ENCODE measurements around the gene SDK2. TPM values are rescaled to one million over a fixed set of nuclear protein-coding genes. Genes with fewer than 3 reads are reported as not detected.

The SDK2 gene
- total and polyA plus RNA-seq, 7 experiments from 2014 or later = 0.64 to 14.1 (median 8.2) TPM

DNA sequence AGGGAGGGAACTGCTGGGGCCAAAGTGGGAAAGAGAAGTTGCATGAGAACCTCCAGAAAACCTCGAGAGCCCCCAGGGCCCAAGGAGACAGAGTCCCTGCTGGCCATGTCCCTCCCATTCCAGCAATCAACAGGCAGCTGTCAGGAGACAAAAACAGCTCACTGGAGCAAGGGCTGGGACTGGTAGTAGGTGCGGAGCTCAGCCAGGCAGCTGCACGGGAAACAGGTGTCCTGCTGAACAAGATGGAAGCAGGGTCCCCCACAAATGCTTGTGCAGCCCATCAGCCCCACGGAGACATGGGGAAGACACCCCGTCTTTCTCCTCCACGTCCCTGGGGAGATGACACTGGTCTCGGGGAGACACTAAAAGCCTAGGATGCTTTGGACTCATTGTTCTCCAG lies 34.5 kb downstream of the SDK2 start:
- no peaks in the 10 kb centered on the region for H3K36me3 ChIP-seq (ENCODE audit: control insufficient read depth in 2 of 3, insufficient read depth in 3 of 3, low read length in 3 of 3)
- no peaks in the 10 kb centered on the region for H3K9me3 ChIP-seq (ENCODE audit: control insufficient read depth in 2 of 3, low read length in 3 of 3)
- H3K4me3 Mint-ChIP-seq = no peak overlapping the region
- no peaks in the 10 kb centered on the region for H3K27me3 ChIP-seq (ENCODE audit: control insufficient read depth in 2 of 2, insufficient read depth in 2 of 2, low read length in 2 of 2)
- H3K27ac Mint-ChIP-seq = no peak overlapping the region
- H3K27me3 Mint-ChIP-seq = peaks cover 0 to 4% (median 0%) of the 10 kb centered on the region in 5 donors
- ATAC-seq = no peak
- no peak overlapping the region for H3K27ac ChIP-seq (ENCODE audit: low read depth, low read length)
- peaks cover 0 to 2% (median 0%) of the 10 kb centered on the region in 11 donors for H3K9me3 Mint-ChIP-seq
- peaks cover 0 to 8% (median 4%) of the 10 kb centered on the region in 5 donors for H3K36me3 Mint-ChIP-seq
- no peak for DNase-seq
- peaks cover 0 to 13% (median 4%) of the 10 kb centered on the region in 7 donors for H3K4me1 Mint-ChIP-seq
- no peaks in the 10 kb centered on the region for H3K4me1 ChIP-seq (ENCODE audit: control insufficient read depth in 2 of 2, insufficient read depth in 2 of 2, low read length in 2 of 2)
- POLR2A ChIA-PET = no interaction called here
- no peak overlapping the region for H3K4me3 ChIP-seq (ENCODE audit: low read length)
- CTCF ChIA-PET = no interaction called here
- intact Hi-C loops (cut with micrococcal nuclease) = no loop called here

DNA sequence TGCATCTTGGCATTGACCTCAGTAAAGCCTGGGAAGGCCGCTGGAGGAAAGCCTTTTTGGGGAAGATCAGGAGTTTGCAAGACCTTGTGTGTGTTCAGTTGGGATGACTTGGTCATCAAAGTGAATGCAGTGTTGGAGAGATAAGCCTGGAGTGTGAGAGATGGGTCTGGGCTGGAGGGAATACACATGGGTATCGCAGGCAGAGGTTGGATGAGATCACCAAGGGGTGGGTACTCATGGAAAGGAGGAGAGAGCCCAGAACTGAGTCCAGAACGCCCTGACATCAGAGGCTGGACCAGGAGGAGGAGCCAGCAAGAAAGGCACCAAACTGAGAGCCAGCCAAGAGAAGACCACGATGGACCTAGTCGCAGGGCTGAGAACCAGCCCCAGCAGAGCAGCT lies 35.2 kb downstream of the SDK2 start:
- Histone ChIP-seq H3K9me3 (ENCODE audit: control insufficient read depth in 2 of 3, low read length in 3 of 3) (no peaks in the 10 kb centered on the region), H3K4me1 (ENCODE audit: control insufficient read depth in 2 of 2, insufficient read depth in 2 of 2, low read length in 2 of 2) (no peaks in the 10 kb centered on the region), H3K27ac (ENCODE audit: low read depth, low read length) (no peak overlapping the region), H3K27me3 (ENCODE audit: control insufficient read depth in 2 of 2, insufficient read depth in 2 of 2, low read length in 2 of 2) (no peaks in the 10 kb centered on the region), H3K4me3 (ENCODE audit: low read length) (no peak overlapping the region), H3K36me3 (ENCODE audit: control insufficient read depth in 2 of 3, insufficient read depth in 3 of 3, low read length in 3 of 3) (no peaks in the 10 kb centered on the region)
- ATAC-seq (no peak), DNase-seq (no peak)
- peaks cover 0 to 19% (median 4%) of the 10 kb centered on the region in 7 donors for H3K4me1 Mint-ChIP-seq
- ChIA-PET CTCF (no interaction called here), POLR2A (no interaction called here)
- peaks cover 0 to 2% (median 0%) of the 10 kb centered on the region in 11 donors for H3K9me3 Mint-ChIP-seq
- H3K4me3 Mint-ChIP-seq = no peak overlapping the region
- peak overlapping the region in 5 of 9 donors; percentile 0 to 54 (median 18) for H3K27ac Mint-ChIP-seq
- H3K27me3 Mint-ChIP-seq = peaks cover 0 to 4% (median 0%) of the 10 kb centered on the region in 5 donors
- peaks cover 0 to 9% (median 4%) of the 10 kb centered on the region in 5 donors for H3K36me3 Mint-ChIP-seq
- intact Hi-C loops (cut with micrococcal nuclease) = no loop called here

DNA sequence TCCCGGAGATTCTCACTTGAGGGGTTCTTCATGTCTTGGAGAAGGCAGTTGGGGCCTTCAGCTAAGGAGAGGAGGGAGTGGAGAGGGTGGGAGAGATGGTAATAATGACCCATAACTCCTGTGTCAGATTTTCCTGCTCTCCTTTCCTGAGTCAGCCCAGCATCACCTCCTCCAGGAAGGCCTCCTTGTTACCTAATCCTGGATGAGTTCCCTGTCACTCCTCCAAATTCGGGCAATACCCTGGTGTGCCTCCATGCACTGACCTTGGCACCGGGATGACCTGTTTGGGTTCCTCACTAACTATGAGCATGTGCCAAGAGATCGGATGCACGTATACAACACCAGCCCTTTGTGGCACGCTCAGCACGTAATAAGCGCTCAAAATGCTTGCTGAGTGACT lies 38.8 kb downstream of the SDK2 start:
- intact Hi-C loops (cut with micrococcal nuclease) = no loop called here
- Histone ChIP-seq H3K36me3 (ENCODE audit: control insufficient read depth in 2 of 3, insufficient read depth in 3 of 3, low read length in 3 of 3) (no peaks in the 10 kb centered on the region), H3K4me1 (ENCODE audit: control insufficient read depth in 2 of 2, insufficient read depth in 2 of 2, low read length in 2 of 2) (no peaks in the 10 kb centered on the region), H3K27me3 (ENCODE audit: control insufficient read depth in 2 of 2, insufficient read depth in 2 of 2, low read length in 2 of 2) (no peaks in the 10 kb centered on the region), H3K4me3 (ENCODE audit: low read length) (no peak overlapping the region), H3K9me3 (ENCODE audit: control insufficient read depth in 2 of 3, low read length in 3 of 3) (no peaks in the 10 kb centered on the region), H3K27ac (ENCODE audit: low read depth, low read length) (no peak overlapping the region)
- peak overlapping the region in 1 of 9 donors; percentile 18 for H3K27ac Mint-ChIP-seq
- peaks cover 0 to 4% (median 0%) of the 10 kb centered on the region in 5 donors for H3K27me3 Mint-ChIP-seq
- no peak overlapping the region for H3K4me3 Mint-ChIP-seq
- peaks cover 0 to 2% (median 0%) of the 10 kb centered on the region in 11 donors for H3K9me3 Mint-ChIP-seq
- ATAC-seq (no peak), DNase-seq (no peak)
- ChIA-PET CTCF (no interaction called here), POLR2A (no interaction called here)
- H3K4me1 Mint-ChIP-seq = peaks cover 0 to 19% (median 1%) of the 10 kb centered on the region in 7 donors
- peaks cover 0 to 12% (median 4%) of the 10 kb centered on the region in 5 donors for H3K36me3 Mint-ChIP-seq

DNA sequence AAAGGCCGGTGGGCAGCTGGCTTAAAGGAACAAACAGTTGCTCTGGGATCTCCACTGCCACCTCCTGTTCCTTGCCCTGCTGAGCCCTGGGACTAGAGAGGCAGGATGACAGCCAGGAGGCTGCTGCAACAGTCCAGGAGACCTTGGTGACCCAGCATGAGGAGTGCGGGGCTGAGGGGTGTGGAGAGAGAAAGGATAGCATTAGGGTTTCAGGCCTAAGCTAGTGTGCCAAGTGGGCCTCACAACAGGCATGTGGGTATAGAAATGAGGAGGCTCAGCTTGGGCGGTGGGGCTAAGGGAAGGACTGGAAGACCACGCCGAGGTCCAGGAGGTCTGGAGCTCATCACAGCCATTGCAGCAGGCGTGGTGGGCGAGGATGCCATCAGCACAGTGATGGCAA lies 39.8 kb downstream of the SDK2 start:
- POLR2A ChIA-PET = no interaction called here
- CTCF ChIA-PET = no interaction called here

DNA sequence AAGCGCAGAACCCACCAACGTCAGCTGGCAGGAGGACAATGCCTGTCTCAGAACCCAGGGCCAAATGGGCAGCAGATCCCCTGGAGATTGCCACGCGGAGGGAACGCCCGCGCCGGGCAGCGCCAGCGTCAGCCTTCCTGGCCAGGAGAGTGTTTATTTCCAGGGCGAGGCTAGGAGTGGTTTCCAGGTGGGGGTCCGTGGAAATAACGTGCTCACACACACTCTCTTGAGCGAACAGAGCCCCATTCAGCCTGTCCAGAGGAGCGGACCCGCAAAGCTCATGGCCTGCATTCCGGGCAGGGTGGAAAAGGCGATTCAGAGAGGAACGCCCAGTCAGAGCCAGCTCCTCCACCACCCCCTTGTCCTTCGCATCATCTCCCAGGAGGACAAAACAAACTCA lies 40.3 kb downstream of the SDK2 start:
- no peaks in the 10 kb centered on the region for H3K27me3 ChIP-seq (ENCODE audit: control insufficient read depth in 2 of 2, insufficient read depth in 2 of 2, low read length in 2 of 2)
- H3K27ac Mint-ChIP-seq = no peak overlapping the region
- intact Hi-C loops (cut with micrococcal nuclease) = no loop called here
- no peak overlapping the region for H3K4me3 ChIP-seq (ENCODE audit: low read length)
- H3K27ac ChIP-seq (ENCODE audit: low read depth, low read length) = no peak overlapping the region
- H3K27me3 Mint-ChIP-seq = peaks cover 0 to 4% (median 0%) of the 10 kb centered on the region in 5 donors
- peaks cover 0 to 2% (median 0%) of the 10 kb centered on the region in 11 donors for H3K9me3 Mint-ChIP-seq
- no peak overlapping the region for H3K4me3 Mint-ChIP-seq
- H3K4me1 ChIP-seq (ENCODE audit: control insufficient read depth in 2 of 2, insufficient read depth in 2 of 2, low read length in 2 of 2) = no peaks in the 10 kb centered on the region
- H3K9me3 ChIP-seq (ENCODE audit: control insufficient read depth in 2 of 3, low read length in 3 of 3) = no peaks in the 10 kb centered on the region
- peaks cover 0 to 15% (median 0%) of the 10 kb centered on the region in 7 donors for H3K4me1 Mint-ChIP-seq
- DNase-seq (no peak), ATAC-seq (no peak)
- H3K36me3 Mint-ChIP-seq = peaks cover 0 to 11% (median 2%) of the 10 kb centered on the region in 5 donors
- CTCF ChIA-PET = interaction anchor here (0.6 to 0.8 kb wide), 2 partner anchors 15 to 559 kb away, joined by 3 read pairs; no protein-coding TSS in a partner anchor
- POLR2A ChIA-PET = no interaction called here
- H3K36me3 ChIP-seq (ENCODE audit: control insufficient read depth in 2 of 3, insufficient read depth in 3 of 3, low read length in 3 of 3) = no peaks in the 10 kb centered on the region

More for the DNA sequence above, 39.8 kb downstream of the SDK2 start:
- no peak overlapping the region for H3K4me3 ChIP-seq (ENCODE audit: low read length)
- H3K27me3 Mint-ChIP-seq = peaks cover 0 to 4% (median 0%) of the 10 kb centered on the region in 5 donors
- H3K27ac Mint-ChIP-seq = peak overlapping the region in 3 of 9 donors; percentile 18 to 76 (median 47)
- no peaks in the 10 kb centered on the region for H3K27me3 ChIP-seq (ENCODE audit: control insufficient read depth in 2 of 2, insufficient read depth in 2 of 2, low read length in 2 of 2)
- no peaks in the 10 kb centered on the region for H3K9me3 ChIP-seq (ENCODE audit: control insufficient read depth in 2 of 3, low read length in 3 of 3)
- ATAC-seq = no peak
- peaks cover 0 to 2% (median 0%) of the 10 kb centered on the region in 11 donors for H3K9me3 Mint-ChIP-seq
- no peaks in the 10 kb centered on the region for H3K4me1 ChIP-seq (ENCODE audit: control insufficient read depth in 2 of 2, insufficient read depth in 2 of 2, low read length in 2 of 2)
- H3K4me3 Mint-ChIP-seq = no peak overlapping the region
- H3K27ac ChIP-seq (ENCODE audit: low read depth, low read length) = no peak overlapping the region
- no peaks in the 10 kb centered on the region for H3K36me3 ChIP-seq (ENCODE audit: control insufficient read depth in 2 of 3, insufficient read depth in 3 of 3, low read length in 3 of 3)
- peaks cover 0 to 19% (median 0%) of the 10 kb centered on the region in 7 donors for H3K4me1 Mint-ChIP-seq
- DNase-seq = no peak
- intact Hi-C loops (cut with micrococcal nuclease) = no loop called here
- peaks cover 0 to 12% (median 4%) of the 10 kb centered on the region in 5 donors for H3K36me3 Mint-ChIP-seq

DNA sequence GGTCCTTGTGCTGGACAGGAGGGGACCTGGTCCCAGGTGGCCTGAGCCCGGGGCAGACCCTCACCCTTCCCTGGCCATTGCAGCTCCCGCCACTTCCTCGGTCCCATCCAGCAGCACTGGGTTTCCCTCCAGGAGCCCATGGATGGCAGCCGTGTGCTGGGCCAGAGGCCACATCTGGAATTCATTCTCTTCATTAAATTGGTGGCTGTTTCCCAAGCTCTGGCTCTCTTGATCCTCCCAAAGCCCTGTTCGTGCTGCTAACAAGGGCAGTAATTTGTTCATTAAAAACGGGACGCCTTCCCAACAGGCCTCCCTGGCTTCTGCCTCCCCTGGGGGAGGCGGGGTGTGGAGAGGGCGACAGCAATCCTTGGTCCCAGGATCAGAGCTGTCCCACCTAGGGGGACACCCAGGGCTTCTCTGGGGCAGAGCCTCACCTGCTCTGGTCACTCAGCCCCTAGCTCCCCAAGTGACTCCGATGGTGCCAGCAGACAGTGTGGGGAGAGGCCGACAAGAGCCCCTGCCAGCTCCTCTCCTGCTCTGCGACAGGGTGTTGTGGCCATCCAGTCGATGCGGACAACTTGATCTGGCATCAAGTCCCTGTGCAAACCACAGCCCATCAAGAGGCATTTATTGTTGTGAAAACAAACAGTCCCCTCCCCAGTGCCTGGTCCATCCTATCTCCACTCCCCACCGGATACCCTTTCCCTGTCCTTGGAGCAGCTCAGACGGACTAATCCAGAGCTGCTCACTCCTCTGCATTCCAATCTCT lies 44.0 kb downstream of the SDK2 start:
- H3K27me3 ChIP-seq (ENCODE audit: control insufficient read depth in 2 of 2, insufficient read depth in 2 of 2, low read length in 2 of 2) = no peaks in the 10 kb centered on the region
- no peak overlapping the region for H3K27ac ChIP-seq (ENCODE audit: low read depth, low read length)
- ChIA-PET POLR2A (no interaction called here), CTCF (no interaction called here)
- intact Hi-C loops (cut with micrococcal nuclease) = no loop called here
- no peaks in the 10 kb centered on the region for H3K27me3 Mint-ChIP-seq
- peaks cover 0 to 8% (median 2%) of the 10 kb centered on the region in 5 donors for H3K36me3 Mint-ChIP-seq
- peaks cover 2 to 33% (median 20%) of the 10 kb centered on the region in 7 donors for H3K4me1 Mint-ChIP-seq
- peaks cover 0 to 10% of the 10 kb centered on the region in 2 donors for H3K4me1 ChIP-seq (ENCODE audit: control insufficient read depth in 2 of 2, insufficient read depth in 2 of 2, low read length in 2 of 2)
- peak overlapping the region in 2 of 9 donors; percentile 14 to 52 for H3K27ac Mint-ChIP-seq
- no peak overlapping the region for H3K4me3 Mint-ChIP-seq
- ATAC-seq (no peak), DNase-seq (no peak)
- H3K9me3 ChIP-seq (ENCODE audit: control insufficient read depth in 2 of 3, low read length in 3 of 3) = no peaks in the 10 kb centered on the region
- H3K36me3 ChIP-seq (ENCODE audit: control insufficient read depth in 2 of 3, insufficient read depth in 3 of 3, low read length in 3 of 3) = no peaks in the 10 kb centered on the region
- peaks cover 0 to 2% (median 0%) of the 10 kb centered on the region in 11 donors for H3K9me3 Mint-ChIP-seq
- no peak overlapping the region for H3K4me3 ChIP-seq (ENCODE audit: low read length)

All from naive thymus-derived CD4-positive, alpha-beta T cell (primary cell).